GM18868 (cell line): Measurements from ENCODE around the gene MYO6.

ENCODE experiments used
- ATAC-seq: cut with Tn5 transposase; IDR thresholded peaks from one replicate; pipeline ENCODE4 v1.9.1; 2021; ENCODE audit warnings: mild to moderate bottlenecking, moderate library complexity; ENCODE audit not compliant: unreplicated experiment

MYO6 gene

DNA sequence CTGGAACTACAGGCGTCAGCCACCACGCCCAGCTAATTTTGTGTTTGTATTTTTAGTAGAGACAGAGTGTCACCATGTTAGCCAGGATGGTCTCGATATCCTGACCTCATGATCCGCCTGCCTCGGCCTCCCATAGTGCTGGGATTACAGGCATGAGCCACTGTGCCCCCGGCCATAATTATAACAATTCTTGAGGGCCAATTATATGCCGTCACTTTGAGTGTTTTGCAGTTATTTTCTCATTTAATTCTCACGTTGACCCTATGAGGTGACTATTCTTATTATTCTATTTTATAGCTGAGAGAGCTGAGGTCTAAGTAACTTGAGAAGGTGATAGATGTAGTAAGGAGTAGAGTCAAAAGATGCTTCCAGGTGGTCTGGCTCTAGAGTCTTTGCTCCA is 13.0 kb downstream of the MYO6 start:
- no peak for ATAC-seq

DNA sequence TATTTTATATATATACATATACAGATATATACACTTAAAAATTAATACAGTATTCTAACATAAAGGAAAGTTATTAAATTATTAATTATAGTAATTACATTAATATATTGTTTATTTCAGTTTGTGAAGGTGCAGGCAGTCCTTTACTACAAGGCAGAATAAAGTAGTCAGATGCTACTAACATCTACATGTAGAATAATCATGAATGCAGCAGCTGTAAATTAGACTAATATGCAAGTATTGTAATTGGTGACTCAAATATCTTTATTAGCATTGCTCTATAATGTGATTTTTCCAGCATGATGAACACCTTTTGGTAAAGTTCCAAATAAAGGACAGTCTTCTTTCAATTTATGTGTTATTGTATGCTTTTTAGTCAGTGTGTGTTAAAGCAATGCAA is 17.3 kb downstream of the MYO6 start:
- no peak for ATAC-seq

DNA sequence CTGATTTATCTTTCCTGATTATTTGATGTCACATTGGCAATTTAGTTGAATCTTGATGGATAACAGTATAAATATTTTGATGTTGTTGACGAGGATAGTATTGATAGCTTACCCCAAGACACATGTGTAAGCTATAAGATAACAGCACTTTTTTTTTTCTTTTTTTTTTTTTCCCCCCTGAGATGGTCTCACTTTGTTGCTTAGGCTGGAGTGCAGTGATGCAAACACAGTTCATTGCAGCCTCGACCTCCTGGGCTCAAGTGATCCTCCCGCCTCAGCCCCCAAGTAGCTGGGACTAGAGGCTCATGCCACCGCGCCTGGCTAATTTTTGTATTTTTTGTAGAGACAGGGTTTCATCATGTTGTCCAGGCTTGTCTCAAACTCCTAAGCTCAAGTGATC is 21.8 kb downstream of the MYO6 start:
- no peak for ATAC-seq

GRCh38 chr6:75775219-75775618 is 26.2 kb downstream of the MYO6 start:
- ATAC-seq: no peak

DNA sequence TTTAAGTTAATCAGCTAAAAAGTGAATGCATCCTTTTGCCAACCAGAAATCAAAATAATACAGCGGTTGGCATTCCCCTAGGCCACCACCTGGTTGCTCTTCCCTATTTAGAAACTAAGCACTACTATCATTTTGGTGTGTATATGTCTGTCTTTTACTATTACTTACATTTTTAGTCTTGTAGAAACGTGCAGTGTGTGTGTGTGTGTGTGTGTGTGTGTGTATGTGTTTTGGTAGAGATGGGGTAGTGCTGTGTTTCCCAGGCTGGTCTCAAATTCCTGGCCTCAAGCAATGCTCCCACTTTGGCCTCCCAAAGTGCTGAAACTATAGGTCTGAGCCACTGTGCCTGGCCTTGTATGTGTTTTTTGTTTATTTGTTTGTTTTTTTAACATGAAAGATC is 27.4 kb downstream of the MYO6 start:
- ATAC-seq: no peak

- no peak for ATAC-seq
Observed at GRCh38 chr6:75778757-75779156, 29.7 kb downstream of the MYO6 start.

DNA sequence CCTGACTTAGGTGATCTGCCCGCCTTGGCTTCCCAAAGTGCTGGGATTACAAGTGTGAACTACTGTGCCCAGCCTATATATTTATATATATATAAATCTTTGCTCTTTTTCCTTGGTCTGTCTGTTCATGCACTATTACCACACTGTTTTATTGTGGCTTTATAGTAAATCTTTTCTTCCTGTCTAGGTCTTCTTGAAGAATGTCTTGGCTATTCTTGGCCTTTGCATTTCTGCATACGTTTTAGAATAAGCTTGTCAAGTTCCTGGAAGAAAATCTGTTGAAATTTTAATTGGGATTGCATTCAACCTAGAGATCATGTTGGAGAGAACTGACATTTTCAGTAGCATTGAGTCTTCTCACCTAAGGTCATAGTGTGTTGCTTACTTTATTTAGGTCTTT is 37.1 kb downstream of the MYO6 start:
- no peak for ATAC-seq

- ATAC-seq: peak; percentile 59
Observed at GRCh38 chr6:75788894-75789293, 39.9 kb downstream of the MYO6 start.

GRCh38 chr6:75791881-75792280 is 42.8 kb downstream of the MYO6 start:
- ATAC-seq: no peak

DNA sequence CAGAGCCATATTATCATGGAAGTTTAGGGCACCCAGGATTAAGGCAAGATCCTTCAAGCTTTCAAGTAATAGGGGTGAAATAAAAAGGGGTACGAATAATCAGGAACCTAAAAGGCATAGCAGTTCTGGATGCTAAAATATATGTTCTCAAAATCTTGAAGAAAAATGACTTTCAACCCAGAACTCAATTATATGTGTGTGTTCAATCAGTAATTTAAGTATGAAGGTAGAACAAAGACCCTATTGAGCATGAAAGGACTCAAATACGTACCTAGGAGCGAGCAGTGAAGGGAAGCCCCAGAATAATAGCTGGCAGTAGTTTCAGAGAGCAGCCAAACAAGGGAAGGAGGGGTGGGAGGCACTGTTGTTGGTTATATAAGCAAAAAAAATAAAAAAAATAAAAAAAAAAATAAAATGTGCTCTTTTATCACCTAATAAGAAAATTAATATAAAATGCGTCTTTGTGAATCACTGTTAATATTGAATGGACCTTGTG is 45.4 kb downstream of the MYO6 start:
- ATAC-seq: no peak

GRCh38 chr6:75794954-75795739 is 46.1 kb downstream of the MYO6 start:
- no peak for ATAC-seq

- no peak for ATAC-seq
Observed at GRCh38 chr6:75796723-75797122, 47.7 kb downstream of the MYO6 start.

DNA sequence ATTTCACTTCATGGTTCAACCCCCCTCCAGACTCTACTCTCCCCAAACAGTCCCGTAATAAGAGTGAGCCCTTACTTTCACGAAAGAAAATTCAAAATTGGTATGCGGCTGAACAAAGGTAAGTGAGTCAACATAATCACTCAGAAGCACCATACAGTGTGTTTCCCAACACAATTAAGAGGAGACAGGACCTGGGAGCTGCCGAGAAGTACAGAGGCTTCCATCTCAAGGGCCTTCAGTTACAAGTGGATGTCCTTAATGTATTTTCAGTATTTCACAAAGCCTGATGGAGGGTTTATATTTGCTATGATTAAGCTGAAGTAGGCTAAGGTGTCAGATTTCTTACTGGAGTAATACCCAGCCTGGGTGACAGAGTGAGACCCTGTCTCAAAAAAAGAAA is 51.1 kb downstream of the MYO6 start:
- ATAC-seq: no peak

- no peak for ATAC-seq
Observed at GRCh38 chr6:75800708-75801505, 51.9 kb downstream of the MYO6 start.

GRCh38 chr6:75802366-75802765 is 53.3 kb downstream of the MYO6 start:
- no peak for ATAC-seq

- ATAC-seq: no peak
Observed at GRCh38 chr6:75808507-75808906, 59.5 kb downstream of the MYO6 start.

DNA sequence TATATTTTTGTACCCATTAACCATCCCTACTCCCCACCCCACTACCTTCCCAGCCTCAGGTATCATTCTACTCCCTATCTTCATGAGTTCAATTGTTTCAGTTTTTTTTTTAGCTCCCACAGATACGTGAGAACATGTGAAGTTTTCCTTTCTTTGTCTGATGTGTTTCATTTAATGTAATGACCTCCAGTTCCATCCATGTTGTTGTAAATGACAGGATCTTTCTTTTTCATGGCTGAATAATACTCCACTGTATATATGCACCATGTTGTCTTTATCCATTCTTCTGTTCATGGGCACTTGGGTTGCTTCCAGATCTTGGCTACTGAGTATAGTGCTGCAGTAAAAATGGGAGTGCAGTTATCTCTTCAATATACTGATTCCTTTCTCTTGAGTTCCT is 63.5 kb downstream of the MYO6 start:
- ATAC-seq: no peak

- ATAC-seq: no peak
Observed at GRCh38 chr6:75813476-75814250, 64.6 kb downstream of the MYO6 start.

- no peak for ATAC-seq
Observed at GRCh38 chr6:75815756-75816155, 66.7 kb downstream of the MYO6 start.

- no peak for ATAC-seq
Observed at GRCh38 chr6:75818098-75818855, 69.2 kb downstream of the MYO6 start.
